Stimulated activated naive CD4-positive, alpha-beta T cell treated with Interleukin-2 at 50 U/mL for 16 hours (primary cell): Measurements from ENCODE around the gene GDPD2.
"Not testable (repeated sequence)": the region's sequence is repeated elsewhere in the genome, so short reads cannot be mapped to it uniquely, and the experiment has no call there.

Experiments
- DNase-seq: peaks from one replicate; lab custom pipeline; 2025; lab: John Stamatoyannopoulos, UW

GDPD2 gene, protein sequence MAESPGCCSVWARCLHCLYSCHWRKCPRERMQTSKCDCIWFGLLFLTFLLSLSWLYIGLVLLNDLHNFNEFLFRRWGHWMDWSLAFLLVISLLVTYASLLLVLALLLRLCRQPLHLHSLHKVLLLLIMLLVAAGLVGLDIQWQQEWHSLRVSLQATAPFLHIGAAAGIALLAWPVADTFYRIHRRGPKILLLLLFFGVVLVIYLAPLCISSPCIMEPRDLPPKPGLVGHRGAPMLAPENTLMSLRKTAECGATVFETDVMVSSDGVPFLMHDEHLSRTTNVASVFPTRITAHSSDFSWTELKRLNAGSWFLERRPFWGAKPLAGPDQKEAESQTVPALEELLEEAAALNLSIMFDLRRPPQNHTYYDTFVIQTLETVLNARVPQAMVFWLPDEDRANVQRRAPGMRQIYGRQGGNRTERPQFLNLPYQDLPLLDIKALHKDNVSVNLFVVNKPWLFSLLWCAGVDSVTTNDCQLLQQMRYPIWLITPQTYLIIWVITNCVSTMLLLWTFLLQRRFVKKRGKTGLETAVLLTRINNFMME

DNA sequence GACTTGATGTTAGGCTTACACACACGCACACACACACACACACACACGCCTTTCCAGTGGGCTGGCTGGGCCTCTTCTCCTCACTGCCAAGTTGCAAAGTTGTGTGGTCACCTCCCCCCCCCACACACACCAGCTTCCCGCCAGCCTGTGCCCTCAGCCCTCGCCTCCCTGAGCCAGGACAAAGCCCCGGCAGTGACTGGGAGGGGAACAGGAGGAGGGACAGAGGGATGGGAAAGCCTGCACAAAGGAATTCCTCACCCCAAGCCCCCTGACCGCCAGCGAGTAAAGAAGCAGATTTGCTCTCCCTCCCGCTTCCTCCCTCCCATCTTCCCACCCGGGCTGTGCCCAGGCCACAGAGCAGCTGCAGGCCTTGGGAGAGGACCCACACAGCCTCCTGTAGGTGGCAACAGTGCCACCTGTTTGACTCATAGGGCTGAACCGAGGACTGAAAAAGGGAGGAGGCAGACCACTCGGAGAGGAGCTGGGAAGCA is at the start of gene GDPD2:
TSS of gene GDPD2 (plus strand) at position 464 of the 491 bp plus-strand sequence. CDS start 1,671 bp downstream, outside the sequence.
- DNase-seq: no peak

- DNase-seq: no peak
These were observed 36.9 kb upstream of the GDPD2 start for GRCh38 chrX:70386235-70386634.

GRCh38 chrX:70398899-70399298 is 24.2 kb upstream of the GDPD2 start:
- no peak for DNase-seq

DNA sequence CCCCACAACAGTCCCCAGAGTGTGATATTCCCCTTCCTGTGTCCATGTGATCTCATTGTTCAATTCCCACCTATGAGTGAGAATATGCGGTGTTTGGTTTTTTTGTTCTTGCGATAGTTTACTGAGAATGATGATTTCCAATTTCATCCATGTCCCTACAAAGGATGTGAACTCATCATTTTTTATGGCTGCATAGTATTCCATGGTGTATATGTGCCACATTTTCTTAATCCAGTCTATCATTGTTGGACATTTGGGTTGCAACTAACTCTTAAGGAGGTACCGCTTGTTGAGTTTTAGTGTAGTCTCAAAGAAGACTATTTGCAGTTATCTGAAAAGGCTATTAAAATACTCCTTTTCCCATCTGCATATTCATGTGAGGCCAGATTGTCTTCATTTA is 22.9 kb upstream of the GDPD2 start:
- not testable (repeated sequence) for DNase-seq

DNA sequence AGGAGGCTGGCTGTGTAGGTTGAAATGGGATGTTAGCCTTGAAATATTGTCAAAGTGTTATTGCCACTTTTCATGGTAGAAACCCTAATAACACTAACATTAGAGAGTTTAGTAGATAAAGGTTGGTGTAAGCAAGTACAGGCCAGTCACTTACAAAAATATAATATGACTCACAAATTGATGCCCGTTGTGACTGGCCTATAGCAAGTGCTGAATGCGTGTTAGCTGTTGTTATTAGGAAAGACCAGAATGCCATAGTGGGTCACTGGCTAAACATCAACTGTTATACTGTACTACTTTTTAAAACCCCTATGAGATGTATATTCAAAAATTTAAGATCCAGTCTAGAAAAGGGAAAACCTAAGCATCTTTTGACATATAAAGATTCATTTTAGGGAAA is 20.4 kb upstream of the GDPD2 start:
- no peak for DNase-seq

- DNase-seq: no peak
These were observed 18.1 kb upstream of the GDPD2 start for GRCh38 chrX:70405003-70405402.

GRCh38 chrX:70410921-70411320 is 12.2 kb upstream of the GDPD2 start:
- DNase-seq: no peak

- no peak for DNase-seq
These were observed 11.6 kb upstream of the GDPD2 start for GRCh38 chrX:70411475-70411874.

- no peak for DNase-seq
These were observed 1.5 kb upstream of the GDPD2 start for GRCh38 chrX:70421618-70422017.

DNA sequence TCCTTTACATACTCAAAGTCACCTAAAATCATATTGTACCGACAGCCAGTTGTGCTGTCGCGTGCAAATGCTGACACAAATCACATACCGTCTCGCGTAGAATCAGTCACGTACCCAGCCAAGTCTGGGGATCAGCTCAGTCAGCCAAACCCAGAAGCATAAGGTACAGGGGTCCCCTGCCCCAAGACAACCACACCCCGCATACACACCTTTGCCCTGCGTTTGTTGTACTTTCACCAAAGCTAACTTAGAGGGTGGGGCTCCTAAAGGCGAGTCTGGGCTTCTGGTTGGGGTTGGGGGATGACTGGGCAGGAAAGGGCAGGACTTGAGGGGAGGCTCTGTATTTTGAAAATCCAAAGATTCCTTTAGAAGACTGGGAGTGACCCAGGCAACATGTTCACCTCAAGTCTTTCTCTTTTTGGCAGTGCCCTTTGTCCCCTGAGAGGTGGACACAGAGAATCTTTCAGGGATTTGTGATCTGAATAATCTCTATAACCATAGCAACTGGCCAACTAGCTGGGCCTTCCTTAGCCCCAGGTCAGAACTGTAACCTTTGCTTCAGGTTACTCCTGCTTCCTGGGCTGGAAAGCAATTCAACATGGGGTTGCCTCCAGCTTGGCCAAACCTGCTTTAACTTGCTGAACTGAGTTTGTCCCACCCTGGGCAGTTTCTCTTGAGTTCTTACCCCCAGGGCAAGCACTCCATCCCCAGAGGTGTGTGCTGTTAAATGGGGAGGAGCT is 992 bp downstream of the GDPD2 start:
- no peak for DNase-seq

DNA sequence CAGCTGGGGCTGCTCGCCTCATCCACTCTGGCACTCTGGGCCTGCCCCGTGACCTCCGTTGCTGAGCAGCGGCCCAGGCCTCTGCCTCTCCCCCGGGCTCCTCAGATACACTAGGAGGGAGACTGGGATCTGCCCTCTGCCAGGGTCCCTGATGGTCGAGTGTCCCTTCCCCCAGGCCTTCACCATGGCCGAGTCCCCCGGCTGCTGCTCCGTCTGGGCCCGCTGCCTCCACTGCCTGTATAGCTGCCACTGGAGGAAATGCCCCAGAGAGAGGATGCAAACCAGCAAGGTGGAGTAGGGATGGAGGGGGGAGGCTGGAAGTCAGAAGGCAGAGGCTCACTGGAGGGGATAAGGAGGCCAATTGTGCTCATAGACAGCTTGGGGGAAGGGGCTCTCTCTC is 1.7 kb downstream of the GDPD2 start:
- no peak for DNase-seq

- DNase-seq: no peak
These were observed 3.5 kb downstream of the GDPD2 start for GRCh38 chrX:70426286-70427278.

- DNase-seq: no peak
These were observed 4.3 kb downstream of the GDPD2 start for GRCh38 chrX:70427365-70427764.

DNA sequence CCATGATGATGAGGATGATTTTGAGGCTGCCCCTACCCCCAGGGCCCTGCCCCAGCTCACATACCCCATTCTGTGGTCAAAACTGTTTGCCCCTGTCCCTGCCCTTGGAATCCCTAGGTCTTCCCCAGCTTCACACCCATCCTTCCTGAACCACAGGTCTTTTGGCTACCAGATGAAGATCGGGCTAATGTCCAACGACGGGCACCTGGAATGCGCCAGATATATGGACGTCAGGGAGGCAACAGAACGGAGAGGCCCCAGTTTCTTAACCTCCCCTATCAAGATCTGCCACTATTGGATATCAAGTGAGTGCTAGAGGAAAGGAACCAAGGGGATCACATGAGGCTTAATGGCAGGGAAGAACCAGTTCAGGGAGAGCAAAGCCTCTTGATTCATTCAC is 6.6 kb downstream of the GDPD2 start:
- no peak for DNase-seq

DNA sequence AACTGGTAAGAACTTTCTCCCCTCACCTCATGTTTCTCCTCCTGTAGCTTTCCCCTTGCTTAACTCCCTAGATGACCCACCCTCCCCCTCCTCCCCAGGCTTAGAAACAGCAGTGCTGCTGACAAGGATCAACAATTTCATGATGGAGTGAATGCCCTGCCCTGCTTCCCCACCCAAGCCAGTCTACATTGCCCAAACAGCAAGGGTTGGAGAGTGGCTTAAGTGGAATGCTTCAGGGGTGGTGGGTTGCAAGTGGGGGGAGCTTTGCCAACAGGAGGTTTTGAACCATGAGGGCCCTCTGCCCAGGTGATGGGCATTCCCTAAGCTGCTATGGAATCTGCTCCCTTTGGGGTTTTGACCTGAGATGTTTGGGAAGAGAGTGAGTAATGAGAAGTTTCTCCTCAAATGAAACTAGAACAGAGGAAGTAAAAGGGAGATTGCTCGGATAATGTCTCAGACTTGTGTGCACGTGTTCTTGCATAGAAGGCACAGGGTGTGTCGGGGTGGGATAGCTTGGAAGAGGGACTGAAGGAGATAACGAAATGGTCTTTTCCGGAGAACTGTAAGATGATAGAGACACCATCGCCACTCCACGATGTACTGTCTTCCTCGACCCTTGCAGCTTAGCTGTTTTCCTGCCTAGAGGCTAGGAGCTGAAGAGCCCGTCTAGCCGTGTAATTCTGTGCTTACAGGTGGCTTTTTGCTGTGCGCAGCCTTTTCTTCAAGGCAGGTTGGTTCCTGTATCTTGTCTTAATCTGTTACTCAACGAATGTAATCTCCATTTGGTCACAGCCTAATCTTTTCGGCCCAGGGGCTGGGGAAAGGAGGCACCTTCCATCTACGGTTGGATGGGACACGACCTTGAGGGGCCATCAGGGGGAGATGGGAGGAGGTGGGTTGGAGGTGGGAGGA is 10.1 kb downstream of the GDPD2 start:
- no peak for DNase-seq

- DNase-seq: peak; percentile 62
These were observed 10.8 kb downstream of the GDPD2 start for GRCh38 chrX:70433848-70434351.

GRCh38 chrX:70434352-70434866 is 11.3 kb downstream of the GDPD2 start:
- peak; percentile 63 for DNase-seq

DNA sequence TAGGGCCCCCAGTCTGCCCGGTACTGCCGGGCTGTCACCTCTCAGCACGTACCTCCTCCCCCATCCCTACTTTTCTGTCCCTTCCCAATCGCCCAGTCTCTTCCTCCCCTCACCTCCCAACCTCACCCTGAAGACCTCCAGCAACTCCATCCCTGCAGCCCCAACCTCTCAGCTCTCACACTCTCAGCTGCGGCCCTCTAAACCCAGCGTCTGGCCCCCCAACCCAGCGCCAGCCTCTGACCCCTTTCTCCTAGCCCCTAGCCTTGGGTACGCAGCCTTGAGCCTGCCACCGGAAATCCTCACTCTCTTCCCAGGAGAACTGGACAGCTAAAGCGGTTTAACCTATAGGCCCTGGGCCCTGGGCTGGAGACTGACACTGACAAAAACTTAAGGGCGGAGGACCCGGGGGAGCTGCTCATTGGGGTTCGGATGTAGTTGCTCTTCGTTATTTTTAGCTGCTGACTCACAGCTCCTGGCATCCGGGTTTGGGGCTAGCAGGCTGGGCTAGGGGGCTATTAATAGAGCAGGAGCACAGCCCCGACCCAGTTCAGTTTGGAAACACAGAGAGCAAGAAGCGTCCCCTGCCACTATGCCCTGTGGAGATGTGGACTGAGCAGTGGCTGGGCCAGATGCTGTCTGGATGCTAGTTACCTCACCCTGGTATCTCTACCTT is 11.9 kb downstream of the GDPD2 start:
- DNase-seq: no peak

GRCh38 chrX:70436343-70436742 is 13.2 kb downstream of the GDPD2 start:
- DNase-seq: no peak

DNA sequence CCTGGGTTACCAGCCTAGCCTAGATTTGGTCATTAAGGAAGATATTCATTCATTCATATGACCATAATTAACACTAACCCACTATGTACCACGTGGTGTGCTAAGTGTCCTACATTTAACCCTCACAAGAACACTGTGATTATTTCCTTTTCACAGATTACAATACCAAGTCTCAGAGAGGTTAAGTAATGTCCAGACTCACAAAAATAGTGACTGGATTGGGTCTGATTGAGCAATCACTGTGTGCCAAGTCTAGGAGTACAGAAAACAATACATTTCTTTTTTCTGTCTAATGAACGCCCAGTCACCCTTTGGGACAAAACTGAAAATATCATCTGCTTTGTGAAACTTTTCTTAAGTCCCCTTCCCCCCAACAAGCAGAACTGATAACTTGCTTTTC is 13.9 kb downstream of the GDPD2 start:
- no peak for DNase-seq
